HCT116 (cell line): ENCODE measurements around the gene STARD8. TPM values are rescaled to one million over a fixed set of nuclear protein-coding genes. Genes with fewer than 3 reads are reported as not detected.

Experiments
- ATAC-seq: fragments of 200-7000 bp; cut with Tn5 transposase; 2 replicates; pipeline ENCODE4 v1.9.1; 2020; ENCODE audit warnings: mild to moderate bottlenecking, moderate library complexity
- BruUV-seq: library from RNA; stranded (reverse); fragments of 400-500 nt; replicated peaks from 2 replicates; lab custom pipeline; 2021; lab: Mats Ljungman, UMichigan
- CTCF ChIA-PET: fragments of 300-600 bp; sonication (Branson Sonifier 250); formaldehyde crosslinking; loops from one replicate; lab custom pipeline; 2021; ENCODE audit warnings: antibody characterized with exemption; lab: Charles Lee
- POLR2A ChIA-PET: fragments of 300-600, 350-600 bp; sonication (Branson Sonifier 250); formaldehyde crosslinking; loops from one replicate; lab custom pipeline; 2021; ENCODE audit warnings: antibody characterized with exemption; lab: Charles Lee
- RAD21 ChIA-PET, 2 experiments: fragments of 300-600 bp; sonication (Branson Sonifier 250); formaldehyde crosslinking; loops; one replicate each; lab custom pipeline; 2023; ENCODE audit warnings: low total read pairs in 2 of 2; ENCODE audit not compliant: uncharacterized antibody in 2 of 2, unreplicated experiment in 2 of 2, low non-redundant PET in 1 of 2; lab: Charles Lee
- DNase-seq: peaks from one replicate; pipeline ENCODE4 v3.0.0-alpha.2; 2010; ENCODE audit warnings: low read depth, low spot score
- H2AFZ ChIP-seq: fragments of 200-600 bp; shearing (Covaris generic), sonication (generic); 2 replicates; pipeline ENCODE4 v1.6.1; 2017; ENCODE audit warnings: low read depth, mixed run types, mixed read lengths, antibody characterized with exemption, low read length; ENCODE audit not compliant: poor library complexity, severe bottlenecking
- H3K27ac ChIP-seq: 2 replicates; pipeline ENCODE4 v1.5.1; 2012; ENCODE audit warnings: low read depth, low read length
- H3K27me3 ChIP-seq: fragments of 200-600 bp; sonication (generic); 2 replicates; pipeline ENCODE4 v1.6.1; 2016; ENCODE audit warnings: mixed run types, low read length, mixed read lengths; ENCODE audit not compliant: insufficient read depth
- H3K36me3 ChIP-seq, 2 experiments: fragments of 200-500 bp in 1 of 2; fragments of 200-600 bp in 1 of 2; sonication (Bioruptor generic) in 1 of 2; sonication (generic) in 1 of 2; 2 replicates each; pipeline versions ENCODE4 v1.5.1 to v1.6.1; 2014 to 2016; ENCODE audit warnings: low read length in 2 of 2, inconsistent platforms in 1 of 2, mixed read lengths in 1 of 2, mixed run types in 1 of 2; ENCODE audit not compliant: insufficient read depth in 2 of 2, control insufficient read depth in 1 of 2
- H3K4me1 ChIP-seq, 2 experiments: fragments of 200-600 bp in 1 of 2; sonication (generic) in 1 of 2; 2 replicates each; pipeline versions ENCODE4 v1.5.1 to v1.6.1; 2012 to 2017; ENCODE audit warnings: low read length in 2 of 2, inconsistent platforms in 1 of 2, mild to moderate bottlenecking in 1 of 2, mixed read lengths in 1 of 2, mixed run types in 1 of 2, moderate library complexity in 1 of 2; ENCODE audit not compliant: insufficient read depth in 2 of 2, control insufficient read depth in 1 of 2
- H3K4me2 ChIP-seq: fragments of 200-600 bp; sonication (generic); 2 replicates; pipeline ENCODE4 v1.6.1; 2017; ENCODE audit warnings: mixed run types, low read length, mixed read lengths
- H3K4me3 ChIP-seq, 2 experiments: fragments of 200-600 bp in 1 of 2; sonication (generic) in 1 of 2; replicated peaks in 1 of 2; 2 replicates each; pipeline ENCODE4 v1.5.1; 2011 to 2016; ENCODE audit warnings: low read length in 2 of 2, control low read depth in 1 of 2, low read depth in 1 of 2, mild to moderate bottlenecking in 1 of 2, mixed read lengths in 1 of 2, mixed run types in 1 of 2
- H3K79me2 ChIP-seq: fragments of 200-600 bp; sonication (generic); 2 replicates; pipeline ENCODE4 v1.6.1; 2017; ENCODE audit warnings: mild to moderate bottlenecking, mixed run types, low read length, moderate library complexity, mixed read lengths; ENCODE audit not compliant: insufficient read depth
- H3K9ac ChIP-seq: fragments of 200-600 bp; sonication (generic); 2 replicates; pipeline ENCODE4 v1.6.1; 2016; ENCODE audit warnings: low read length, mixed read lengths
- H3K9me2 ChIP-seq: fragments of 200-600 bp; sonication (generic), shearing (Covaris generic); 2 replicates; pipeline ENCODE4 v1.6.1; 2017; ENCODE audit warnings: mixed run types, mild to moderate bottlenecking, moderate library complexity; ENCODE audit not compliant: insufficient read depth
- H3K9me3 ChIP-seq, 2 experiments: fragments of 200-500 bp in 1 of 2; fragments of 200-600 bp in 1 of 2; sonication (Bioruptor generic) in 1 of 2; sonication (generic) in 1 of 2; 2 replicates each; pipeline ENCODE4 v1.6.1; 2014 to 2017; ENCODE audit warnings: low read length in 2 of 2, mixed read lengths in 2 of 2, inconsistent platforms in 1 of 2, low read depth in 1 of 2, mild to moderate bottlenecking in 1 of 2, mixed run types in 1 of 2, moderate library complexity in 1 of 2; ENCODE audit not compliant: control insufficient read depth in 1 of 2, insufficient read depth in 1 of 2
- H4K20me1 ChIP-seq: fragments of 200-600 bp; sonication (generic), shearing (Covaris generic); 2 replicates; pipeline ENCODE4 v1.6.1; 2017; ENCODE audit warnings: mixed run types, mild to moderate bottlenecking, moderate library complexity; ENCODE audit not compliant: insufficient read depth
- ATF3 ChIP-seq: IDR thresholded peaks from 2 replicates; pipeline ENCODE4 v1.6.1; 2012
- ELF1 ChIP-seq: IDR thresholded peaks from 2 replicates; pipeline ENCODE4 v1.6.1; 2012; ENCODE audit warnings: low read depth, borderline replicate concordance
- JUND ChIP-seq: IDR thresholded peaks from 2 replicates; pipeline ENCODE4 v1.6.1; 2012
- MAX ChIP-seq: IDR thresholded peaks from 2 replicates; pipeline ENCODE4 v1.6.1; 2012
- POLR2AphosphoS5 ChIP-seq: IDR thresholded peaks from 2 replicates; pipeline ENCODE4 v1.6.1; 2011; ENCODE audit warnings: mild to moderate bottlenecking, low read depth, low read length, moderate library complexity
- REST ChIP-seq: IDR thresholded peaks from 2 replicates; pipeline ENCODE4 v1.6.1; 2012; ENCODE audit warnings: low read depth
- SIN3A ChIP-seq: IDR thresholded peaks from 2 replicates; pipeline ENCODE4 v1.6.1; 2012; ENCODE audit warnings: low read depth
- SP1 ChIP-seq: IDR thresholded peaks from 2 replicates; pipeline ENCODE4 v1.6.1; 2012; ENCODE audit warnings: low read depth
- TCF7L2 ChIP-seq: IDR thresholded peaks from 2 replicates; pipeline ENCODE4 v1.7.0; 2011; ENCODE audit warnings: borderline replicate concordance, inconsistent platforms; ENCODE audit not compliant: insufficient read depth, insufficient read length; ENCODE audit errors: extremely low read depth
- YY1 ChIP-seq: IDR thresholded peaks from 2 replicates; pipeline ENCODE4 v1.6.1; 2011; ENCODE audit warnings: low read length, low read depth, moderate library complexity, mild to moderate bottlenecking; ENCODE audit not compliant: insufficient replicate concordance; ENCODE audit errors: extremely low read depth
- ZBTB33 ChIP-seq: IDR thresholded peaks from 2 replicates; pipeline ENCODE4 v1.6.1; 2011; ENCODE audit warnings: mild to moderate bottlenecking, low read length, moderate library complexity; ENCODE audit not compliant: insufficient replicate concordance; ENCODE audit errors: extremely low read depth
- ZFX ChIP-seq: fragments of 450-650 bp; IDR thresholded peaks from 2 replicates; pipeline ENCODE4 v1.6.1; 2017
- intact Hi-C: fragments of 100-400 bp; cut with micrococcal nuclease; formaldehyde crosslinking; loops from 2 replicates; pipeline ENCODE4 v1.10.0; 2022
- total RNA-seq: library from RNA; stranded (reverse); gene quantifications from one replicate; pipeline ENCODE4 v1.2.1, GENCODE V29; 2021; ENCODE audit not compliant: unreplicated experiment

The STARD8 gene
- total RNA-seq, 1 experiment from 2014 or later = 5.4 TPM

GRCh38 chrX:68671221-68671620 lies 23.8 kb downstream of the STARD8 start (continued):
- no peak for TF ChIP-seq ZBTB33

GRCh38 chrX:68672581-68673318 lies 25.3 kb downstream of the STARD8 start:
- Histone ChIP-seq H2AFZ (no peak overlapping the region), H3K9ac (no peak overlapping the region), H3K79me2 (no peaks in the 10 kb centered on the region), H3K27me3 (no peaks in the 10 kb centered on the region), H3K36me3 (no peaks in the 10 kb centered on the region), H3K27ac (no peak overlapping the region), H3K4me2 (no peak overlapping the region), H3K9me2 (no peaks in the 10 kb centered on the region), H3K4me3 (no peak overlapping the region), H3K4me1 (no peaks in the 10 kb centered on the region), H4K20me1 (no peaks in the 10 kb centered on the region), H3K9me3 (no peaks in the 10 kb centered on the region)
- no TSS peak for BruUV-seq
- no peak for TF ChIP-seq JUND
- TF ChIP-seq ZFX = no peak
- no peak for TF ChIP-seq YY1
- no peak for TF ChIP-seq TCF7L2
- TF ChIP-seq SP1 = no peak
- no peak for TF ChIP-seq MAX
- no peak for TF ChIP-seq ZBTB33
- no peak for TF ChIP-seq ELF1
- no peak for TF ChIP-seq POLR2AphosphoS5
- no peak for TF ChIP-seq ATF3
- no peak for TF ChIP-seq SIN3A
- no peak for TF ChIP-seq REST
- POLR2A ChIA-PET = no interaction called here
- ATAC-seq (no peak), DNase-seq (no peak)
- RAD21 ChIA-PET = no interaction called here
- intact Hi-C loops = no loop called here
- CTCF ChIA-PET = no interaction called here
